NOMO-1 (cell line): ENCODE data around the gene USP25.

Source experiments
- DNase-seq, 2 experiments: peaks; one replicate each; lab custom pipeline; 2025; ENCODE audit not compliant: unreplicated experiment in 2 of 2; lab: John Stamatoyannopoulos, UW

Gene USP25

GRCh38 chr21:15797577-15798363, 68.0 kb downstream of the USP25 start:
- DNase-seq = no peak

GRCh38 chr21:15801352-15801863, 71.6 kb downstream of the USP25 start:
- no peak for DNase-seq

- peak in 1 of 2 experiments; percentile 37 for DNase-seq
Observed at GRCh38 chr21:15804247-15805005, 74.6 kb downstream of the USP25 start.

GRCh38 chr21:15809065-15809464, 79.3 kb downstream of the USP25 start:
- DNase-seq = no peak

- peak; percentile 71 for DNase-seq
Observed at GRCh38 chr21:15809818-15810217, 80.0 kb downstream of the USP25 start.

GRCh38 chr21:15815285-15815684, 85.5 kb downstream of the USP25 start:
- DNase-seq = no peak

GRCh38 chr21:15820327-15820726, 90.5 kb downstream of the USP25 start:
- DNase-seq = peak in 1 of 2 experiments; percentile 41

GRCh38 chr21:15820852-15821379, 91.1 kb downstream of the USP25 start:
- DNase-seq = no peak

- DNase-seq = no peak
Observed at GRCh38 chr21:15823486-15824150, 93.8 kb downstream of the USP25 start.

- no peak for DNase-seq
Observed at GRCh38 chr21:15825700-15826099, 95.9 kb downstream of the USP25 start.

GRCh38 chr21:15826147-15826780, 96.5 kb downstream of the USP25 start:
- peak; percentile 30 to 54 for DNase-seq

GRCh38 chr21:15826908-15827601, 97.3 kb downstream of the USP25 start:
- no peak for DNase-seq

GRCh38 chr21:15831497-15831896, 101.7 kb downstream of the USP25 start:
- DNase-seq = no peak

GRCh38 chr21:15837645-15838044, 107.9 kb downstream of the USP25 start:
- peak in 1 of 2 experiments; percentile 2 for DNase-seq

- DNase-seq = no peak
Observed at GRCh38 chr21:15839026-15839425, 109.2 kb downstream of the USP25 start.

GRCh38 chr21:15839601-15840000, 109.8 kb downstream of the USP25 start:
- DNase-seq = no peak

- no peak for DNase-seq
Observed at GRCh38 chr21:15840406-15840805, 110.6 kb downstream of the USP25 start.

- DNase-seq = no peak
Observed at GRCh38 chr21:15841856-15842564, 112.2 kb downstream of the USP25 start.

GRCh38 chr21:15842565-15842880, 112.7 kb downstream of the USP25 start:
- no peak for DNase-seq
